Measurements from ENCODE around the gene SH3BGRL. TPM values are rescaled to one million over a fixed set of nuclear protein-coding genes. Genes with fewer than 3 reads are reported as not detected.

The SH3BGRL gene
- total and polyA plus RNA-seq, 9 of the 15 experiments (the other 6 are each of a cell fraction or from before 2014, with no cell fraction given), result 21.3 to 74.3 (median 45.4) TPM

- POLR2A ChIA-PET, result no interaction called here
- intact Hi-C loops (cut with micrococcal nuclease), result no loop called here
- FAIRE-seq, result no peak
Observed at GRCh38 chrX:81301877-81302276, 100.0 kb downstream of the SH3BGRL start.

More at GRCh38 chrX:81301877-81302276, 100.0 kb downstream of the SH3BGRL start:
- no peak for DNase-seq (ENCODE audit: extremely low read depth in 1 of 4, low spot score in 3 of 4)
- Histone ChIP-seq H3K9me1 (ENCODE audit: control insufficient read depth, insufficient read depth, low read length) (no peaks in the 10 kb centered on the region), H3K9me3 (replicated peaks; ENCODE audit: control insufficient read depth, insufficient read depth, low read depth, low read length) (no peaks in the 10 kb centered on the region), H3K9ac (ENCODE audit: insufficient read depth in 1 of 2, low read depth in 2 of 2, low read length in 2 of 2) (no peak overlapping the region), H4K20me1 (replicated peaks; ENCODE audit: control insufficient read depth, insufficient read depth, low read length) (no peaks in the 10 kb centered on the region), H3K79me2 (ENCODE audit: control insufficient read depth, insufficient read depth, low read length) (no peaks in the 10 kb centered on the region), H3K27ac (ENCODE audit: extremely low read depth, low read depth, low read length) (no peak overlapping the region), H3K4me2 (ENCODE audit: insufficient read depth, low read length) (no peak overlapping the region), H3K36me3 (ENCODE audit: control insufficient read depth, insufficient read depth, low read length) (no peaks in the 10 kb centered on the region), H3K4me3 (no peak overlapping the region), H3K27me3 (ENCODE audit: control insufficient read depth in 2 of 2, insufficient read depth in 2 of 2, low read length in 2 of 2) (no peaks in the 10 kb centered on the region), H2AFZ (ENCODE audit: low read depth, low read length) (no peak overlapping the region), H3K4me1 (replicated peaks in 1 of 2; ENCODE audit: control insufficient read depth in 2 of 2, insufficient read depth in 2 of 2, low read length in 2 of 2) (no peaks in the 10 kb centered on the region)
- no peak for ATAC-seq
- TF ChIP-seq U2AF2 (optimal IDR thresholded peaks at IDR 0.05; ENCODE audit: low read depth, low read length), result no peak
- TF ChIP-seq ZNF121 (CRISPR knock-in tag; conservative IDR thresholded peaks at IDR 0.05), result no peak
- TF ChIP-seq TEAD1 (CRISPR knock-in tag; IDR thresholded peaks at IDR 0.05), result no peak
- TF ChIP-seq PML (IDR thresholded peaks at IDR 0.05; ENCODE audit: low read length), result no peak
- TF ChIP-seq RUNX1 (IDR thresholded peaks at IDR 0.05; ENCODE audit: low read depth), result no peak
- TF ChIP-seq RBM22 (IDR thresholded peaks at IDR 0.05; ENCODE audit: low read depth, low read length, poor library complexity, severe bottlenecking), result no peak
- TF ChIP-seq ZSCAN32 (CRISPR knock-in tag; IDR thresholded peaks at IDR 0.05), result no peak
- TF ChIP-seq CHD1 (IDR thresholded peaks at IDR 0.05; ENCODE audit: low read length), result no peak
- TF ChIP-seq ZBTB17 (CRISPR knock-in tag; IDR thresholded peaks at IDR 0.05), result no peak
- TF ChIP-seq SMARCE1 (IDR thresholded peaks at IDR 0.05), result no peak
- TF ChIP-seq JUN (IDR thresholded peaks at IDR 0.05; ENCODE audit: borderline replicate concordance, low read depth, low read length), result no peak
- no peak for TF ChIP-seq JUN (CRISPR knock-in tag; IDR thresholded peaks at IDR 0.05; ENCODE audit: borderline replicate concordance)
- TF ChIP-seq ZNF232 (CRISPR knock-in tag; IDR thresholded peaks at IDR 0.05), result no peak
- TF ChIP-seq SPI1 (IDR thresholded peaks at IDR 0.05; ENCODE audit: borderline replicate concordance, low read depth, low read length), result no peak
- TF ChIP-seq ZNF280A (IDR thresholded peaks at IDR 0.05; ENCODE audit: low read depth, partially characterized antibody), result no peak
- TF ChIP-seq TAF15 (IDR thresholded peaks at IDR 0.05; ENCODE audit: low read depth, low read length), result no peak
- no peak for TF ChIP-seq NR1H2 (CRISPR knock-in tag; IDR thresholded peaks at IDR 0.05)
- no peak for TF ChIP-seq ZNF586 (CRISPR knock-in tag; conservative IDR thresholded peaks at IDR 0.05)
- no peak for TF ChIP-seq ASH1L (IDR thresholded peaks at IDR 0.05; ENCODE audit: borderline replicate concordance, low read depth, partially characterized antibody)
- no peak for TF ChIP-seq ATF7 (IDR thresholded peaks at IDR 0.05)
- TF ChIP-seq SRSF3 (IDR thresholded peaks at IDR 0.05; ENCODE audit: insufficient read depth, low read length), result no peak
- in situ Hi-C loops (cut with MboI), result no loop called here
- BruUV-seq (replicated peaks), result no TSS peak
- CTCF ChIA-PET (ENCODE audit: low intra/inter-chr PET ratio), result no interaction called here
- WGBS (ENCODE audit: insufficient coverage, low coverage, missing lambda C conversion rate), result 0% methylated on average over 1 of the region's 1 CpG
